ENCODE results near the gene FNBP1. TPM values are rescaled to one million over a fixed set of nuclear protein-coding genes. Genes with fewer than 3 reads are reported as not detected.
"Not testable (repeated sequence)": the region's sequence is repeated elsewhere in the genome, so short reads cannot be mapped to it uniquely, and the experiment has no call there.

The FNBP1 gene
- total RNA-seq, 1 experiment from 2014 or later: 30.8 TPM

DNA sequence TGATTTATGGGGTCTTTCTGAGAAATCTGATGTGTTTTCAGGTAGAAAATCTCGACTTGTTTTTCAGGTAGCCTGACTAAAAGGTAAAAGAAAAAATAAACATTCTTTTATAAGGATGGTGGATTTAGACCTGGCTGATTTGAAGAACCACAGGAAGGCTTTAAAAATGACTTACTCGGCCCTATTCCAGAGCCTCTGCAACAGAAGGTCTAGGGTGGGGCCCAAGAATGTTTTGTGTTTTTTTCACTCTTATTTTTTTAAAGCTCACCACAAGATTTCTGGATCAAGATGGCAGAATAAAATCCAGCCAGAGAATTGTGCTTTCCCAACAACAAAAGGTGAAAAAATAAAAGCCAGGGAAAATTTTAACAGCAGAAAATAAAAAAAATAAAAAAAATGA lies 59.1 kb downstream of the FNBP1 start:
- Histone ChIP-seq H3K79me2 (ENCODE audit: low read length) (peaks cover 52% of the 10 kb centered on the region), H3K4me3 (ENCODE audit: low read length) (no peak overlapping the region)

DNA sequence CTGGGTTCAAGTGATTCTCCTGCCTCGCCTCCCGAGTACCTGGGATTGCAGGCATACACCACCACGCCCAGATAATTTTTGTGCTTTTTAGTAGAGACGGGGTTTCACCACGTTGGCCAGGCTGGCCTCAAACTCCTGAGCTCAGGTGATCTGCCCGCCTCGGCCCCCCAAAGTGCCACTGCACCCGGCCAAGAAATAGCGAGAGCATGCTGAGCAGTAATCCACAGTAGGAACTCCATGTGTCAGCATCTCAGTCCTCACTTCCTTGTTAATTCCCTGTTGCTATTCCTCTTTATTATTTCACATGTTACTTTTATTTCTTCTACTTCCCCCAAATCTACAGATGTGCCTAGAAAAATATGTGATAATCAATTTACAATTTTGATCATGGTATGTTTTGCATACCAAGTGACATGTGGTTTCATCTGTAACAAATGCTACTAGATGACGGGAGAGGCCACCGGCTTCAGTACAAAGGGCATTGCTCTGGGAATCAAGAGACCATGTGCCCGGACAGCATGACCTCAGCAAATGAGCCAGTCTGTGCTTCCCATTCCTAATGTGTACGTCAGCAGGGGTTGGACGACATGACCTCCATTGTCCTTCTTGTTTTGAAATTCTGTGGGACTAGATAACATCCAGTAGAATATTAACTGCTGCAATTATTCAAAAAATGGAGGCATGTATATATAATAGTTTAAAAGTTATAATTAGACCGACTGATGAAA lies 61.6 kb downstream of the FNBP1 start:
- TF ChIP-seq EZH2 (IDR thresholded peaks at IDR 0.05; ENCODE audit: low read length, unreplicated experiment): no peak
- TF ChIP-seq, protein P1, sequence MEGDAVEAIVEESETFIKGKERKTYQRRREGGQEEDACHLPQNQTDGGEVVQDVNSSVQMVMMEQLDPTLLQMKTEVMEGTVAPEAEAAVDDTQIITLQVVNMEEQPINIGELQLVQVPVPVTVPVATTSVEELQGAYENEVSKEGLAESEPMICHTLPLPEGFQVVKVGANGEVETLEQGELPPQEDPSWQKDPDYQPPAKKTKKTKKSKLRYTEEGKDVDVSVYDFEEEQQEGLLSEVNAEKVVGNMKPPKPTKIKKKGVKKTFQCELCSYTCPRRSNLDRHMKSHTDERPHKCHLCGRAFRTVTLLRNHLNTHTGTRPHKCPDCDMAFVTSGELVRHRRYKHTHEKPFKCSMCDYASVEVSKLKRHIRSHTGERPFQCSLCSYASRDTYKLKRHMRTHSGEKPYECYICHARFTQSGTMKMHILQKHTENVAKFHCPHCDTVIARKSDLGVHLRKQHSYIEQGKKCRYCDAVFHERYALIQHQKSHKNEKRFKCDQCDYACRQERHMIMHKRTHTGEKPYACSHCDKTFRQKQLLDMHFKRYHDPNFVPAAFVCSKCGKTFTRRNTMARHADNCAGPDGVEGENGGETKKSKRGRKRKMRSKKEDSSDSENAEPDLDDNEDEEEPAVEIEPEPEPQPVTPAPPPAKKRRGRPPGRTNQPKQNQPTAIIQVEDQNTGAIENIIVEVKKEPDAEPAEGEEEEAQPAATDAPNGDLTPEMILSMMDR (conservative IDR thresholded peaks at IDR 0.05; ENCODE audit: low read depth, low read length): no peak
- TF ChIP-seq EZH2phosphoT487 (IDR thresholded peaks at IDR 0.05; ENCODE audit: borderline replicate concordance, low read length): no peak
- POLR2A ChIA-PET (ENCODE audit: unreplicated experiment): no interaction called here
- ATAC-seq (no peak), DNase-seq (no peak)
- Histone ChIP-seq H3K27me3 (ENCODE audit: low read length) (no peaks in the 10 kb centered on the region), H3K9ac (ENCODE audit: low read length) (no peak overlapping the region), H3K79me2 (ENCODE audit: low read length) (peaks cover 36% of the 10 kb centered on the region), H3K4me3 (ENCODE audit: low read length) (no peak overlapping the region), H3K36me3 (ENCODE audit: low read depth, low read length) (peaks cover 2% of the 10 kb centered on the region; the same call in 1 of the 2 replicates), H3K27ac (ENCODE audit: low read length) (no peak overlapping the region), H3K4me2 (ENCODE audit: low read length) (no peak overlapping the region), H3K9me3 (ENCODE audit: low read length) (no peaks in the 10 kb centered on the region), H4K20me1 (ENCODE audit: low read length) (no peaks in the 10 kb centered on the region), H2AFZ (ENCODE audit: low read length) (no peak overlapping the region), H3K9me2 (replicated peaks; ENCODE audit: low read length) (no peaks in the 10 kb centered on the region), H3K4me1 (ENCODE audit: insufficient read depth, low read length) (peaks cover 8% of the 10 kb centered on the region; the same call in 1 of the 2 replicates), H3F3A (ENCODE audit: low read length, unreplicated experiment) (no peaks in the 10 kb centered on the region)
- intact Hi-C loops (cut with micrococcal nuclease): no loop called here
- CTCF ChIA-PET: no interaction called here
- no TSS peak for BruUV-seq (replicated peaks)

More for the DNA sequence above, 59.1 kb downstream of the FNBP1 start:
- ChIA-PET CTCF (interaction anchor here (0.7 kb wide), 1 partner anchor 115 kb away, joined by 4 read pairs; no protein-coding TSS in a partner anchor), POLR2A (ENCODE audit: unreplicated experiment) (no interaction called here)
- peaks cover under 1% of the 10 kb centered on the region; the same call in 1 of the 2 replicates for H3K36me3 ChIP-seq (ENCODE audit: low read depth, low read length)
- H3K27me3 ChIP-seq (ENCODE audit: low read length): no peaks in the 10 kb centered on the region
- no peaks in the 10 kb centered on the region for H4K20me1 ChIP-seq (ENCODE audit: low read length)
- ATAC-seq (peak; percentile 58; the same call in 1 of the 2 replicates), DNase-seq (peak; percentile 57)
- H3F3A ChIP-seq (ENCODE audit: low read length, unreplicated experiment): no peaks in the 10 kb centered on the region
- TF ChIP-seq, protein P1 (conservative IDR thresholded peaks at IDR 0.05; ENCODE audit: low read depth, low read length): no peak
- no peak for TF ChIP-seq EZH2phosphoT487 (IDR thresholded peaks at IDR 0.05; ENCODE audit: borderline replicate concordance, low read length)
- TF ChIP-seq EZH2 (IDR thresholded peaks at IDR 0.05; ENCODE audit: low read length, unreplicated experiment): no peak
- no peaks in the 10 kb centered on the region for H3K9me2 ChIP-seq (replicated peaks; ENCODE audit: low read length)
- H3K9me3 ChIP-seq (ENCODE audit: low read length): no peaks in the 10 kb centered on the region
- peaks cover 12% of the 10 kb centered on the region for H3K4me1 ChIP-seq (ENCODE audit: insufficient read depth, low read length)
- H3K9ac ChIP-seq (ENCODE audit: low read length): no peak overlapping the region
- no TSS peak for BruUV-seq (replicated peaks)
- H2AFZ ChIP-seq (ENCODE audit: low read length): no peak overlapping the region
- H3K27ac ChIP-seq (ENCODE audit: low read length): no peak overlapping the region
- intact Hi-C loops (cut with micrococcal nuclease): no loop called here
- H3K4me2 ChIP-seq (ENCODE audit: low read length): peak overlapping the region; percentile 46

DNA sequence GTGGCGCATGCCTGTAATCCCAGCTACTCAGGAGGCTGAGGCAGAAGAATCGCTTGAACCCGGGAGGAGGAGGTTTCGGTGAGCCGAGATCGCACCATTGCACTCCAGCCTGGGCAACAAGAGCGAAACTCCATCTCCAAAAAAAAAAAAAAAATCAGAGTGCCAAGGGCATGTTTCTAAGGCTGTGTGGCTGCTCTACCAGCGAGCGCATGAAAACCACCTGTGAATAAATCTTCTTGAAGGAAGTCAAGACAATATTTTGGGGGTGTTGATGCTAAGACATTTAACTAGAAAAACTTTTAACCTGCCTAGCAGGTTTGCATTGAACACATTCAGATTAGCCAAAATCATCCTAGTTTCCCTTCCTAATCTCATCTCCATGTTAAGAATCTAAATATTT lies 62.8 kb downstream of the FNBP1 start:
- H3K4me1 ChIP-seq (ENCODE audit: insufficient read depth, low read length); H3K9me3 ChIP-seq (ENCODE audit: low read length); H3K36me3 ChIP-seq (ENCODE audit: low read depth, low read length); DNase-seq; POLR2A ChIA-PET (ENCODE audit: unreplicated experiment); H3F3A ChIP-seq (ENCODE audit: low read length, unreplicated experiment); intact Hi-C loops (cut with micrococcal nuclease); H3K27ac ChIP-seq (ENCODE audit: low read length); H2AFZ ChIP-seq (ENCODE audit: low read length); H3K4me2 ChIP-seq (ENCODE audit: low read length); H3K9me2 ChIP-seq (replicated peaks; ENCODE audit: low read length); H3K27me3 ChIP-seq (ENCODE audit: low read length); H3K4me3 ChIP-seq (ENCODE audit: low read length); H4K20me1 ChIP-seq (ENCODE audit: low read length); CTCF ChIA-PET; H3K9ac ChIP-seq (ENCODE audit: low read length); ATAC-seq; BruUV-seq (replicated peaks): not testable (repeated sequence)
- H3K79me2 ChIP-seq (ENCODE audit: low read length): peaks cover 32% of the 10 kb centered on the region
